ENCODE data around the gene EVI2A.

The EVI2A gene

DNA sequence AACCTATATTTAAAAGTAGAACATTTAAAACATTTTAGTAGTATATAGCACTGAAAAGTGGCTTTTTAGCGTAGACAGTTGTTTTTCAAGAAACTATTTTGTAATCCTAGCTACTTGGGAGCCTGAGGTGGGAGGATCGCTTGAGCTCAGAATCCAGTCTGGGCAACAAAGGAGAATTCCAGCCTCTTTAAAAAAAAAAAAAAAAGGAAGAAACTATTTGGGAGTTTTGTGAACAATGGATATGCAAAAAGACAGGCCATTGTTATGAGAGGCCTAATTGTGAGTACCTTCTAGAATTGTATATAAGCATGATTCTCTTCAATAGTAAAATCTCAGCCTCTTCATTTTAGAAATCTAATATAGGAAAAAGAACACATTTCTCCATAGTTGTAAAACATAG is 42.0 kb downstream of the EVI2A start:
- no peak for DNase-seq

DNA sequence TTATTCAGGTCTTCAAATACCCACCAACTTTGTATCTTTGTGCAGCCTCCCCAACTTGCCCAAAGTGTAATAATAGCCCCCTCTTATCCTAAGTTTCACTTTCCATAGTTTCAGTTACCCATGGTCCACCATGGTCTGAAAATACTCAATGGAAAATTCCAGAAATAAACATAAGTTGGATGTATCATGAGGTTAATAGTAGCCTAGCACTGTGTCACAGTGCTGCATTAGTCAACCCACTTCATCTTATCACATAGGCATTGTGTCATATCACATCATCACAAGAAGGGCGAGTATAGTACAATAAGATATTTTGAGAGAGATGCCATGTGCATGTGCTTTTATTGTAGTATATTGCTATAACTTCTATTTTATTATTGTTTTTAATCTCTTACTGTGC is 46.3 kb downstream of the EVI2A start:
- no peak for DNase-seq

DNA sequence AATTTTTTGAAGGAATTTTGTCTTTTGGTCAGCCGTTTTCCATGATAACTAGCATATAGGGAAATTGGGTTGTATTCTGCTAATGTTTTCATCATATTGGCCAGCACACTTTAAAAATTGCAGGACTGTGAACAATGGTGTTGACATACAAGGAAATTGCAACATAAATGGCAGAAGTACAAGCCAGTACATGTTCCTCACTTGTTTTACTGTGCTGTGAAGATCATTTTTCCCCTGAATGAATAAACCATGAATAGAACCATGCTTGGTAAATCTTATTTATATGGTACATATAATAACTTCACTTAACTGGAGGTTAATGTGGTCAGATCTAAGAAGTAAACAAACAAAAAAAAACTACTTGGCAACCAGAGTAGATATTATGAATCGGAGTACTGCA is 47.2 kb downstream of the EVI2A start:
- no peak for DNase-seq

DNA sequence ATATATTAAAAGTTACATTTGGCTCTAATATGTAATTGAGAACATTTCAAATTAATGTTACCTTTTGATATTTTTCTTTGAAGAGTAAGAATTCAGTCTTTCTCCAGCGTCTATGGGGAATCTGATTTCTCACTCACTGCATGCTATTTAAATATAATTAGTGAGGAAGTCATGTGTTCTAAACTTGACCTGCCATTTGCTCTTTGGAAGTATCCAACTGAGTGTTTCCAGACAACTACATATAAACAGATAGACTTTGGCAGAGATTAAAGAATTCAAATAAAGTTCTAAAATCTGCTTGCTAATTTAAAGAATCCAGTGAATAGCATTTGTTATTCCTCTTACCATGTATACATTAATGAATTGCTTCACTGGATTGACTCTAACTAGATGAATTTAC is 47.9 kb downstream of the EVI2A start:
- DNase-seq: no peak

DNA sequence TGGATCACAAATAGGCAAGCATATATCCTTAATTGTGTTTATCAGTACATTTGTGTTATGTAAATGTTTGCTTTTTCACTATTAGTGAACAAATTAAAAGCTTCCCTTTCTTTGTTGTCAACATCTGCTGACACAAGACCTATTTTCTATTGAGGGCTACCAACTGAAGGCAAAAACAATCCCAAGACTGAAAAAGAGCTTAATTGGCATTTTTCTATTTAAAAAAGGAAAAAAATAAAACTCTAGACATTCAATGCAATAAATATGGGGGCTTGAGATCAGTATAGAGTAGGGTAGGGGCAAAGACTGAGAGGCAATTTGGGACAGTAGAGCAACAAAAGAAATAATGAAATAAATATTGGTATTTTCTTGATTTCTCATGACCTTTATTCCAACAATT is 48.6 kb downstream of the EVI2A start:
- DNase-seq: no peak

DNA sequence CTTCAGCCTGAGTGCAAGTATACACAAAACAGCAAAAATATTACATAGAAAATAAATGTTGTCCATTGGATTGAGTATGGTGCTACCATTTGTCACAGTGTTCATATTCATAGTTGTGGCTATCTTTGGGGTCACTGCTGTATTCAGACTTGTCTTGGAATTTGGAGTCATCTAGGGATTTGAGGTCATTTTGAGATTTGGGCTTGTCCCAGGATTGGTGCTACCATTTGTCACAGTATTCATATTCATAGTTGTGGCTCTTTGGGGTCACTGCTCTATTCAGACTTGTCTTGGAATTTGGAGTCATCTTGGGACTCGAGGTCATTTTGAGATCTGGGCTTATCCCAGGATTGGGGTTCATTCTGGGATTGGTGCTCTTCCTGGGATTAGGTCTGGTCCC is 49.2 kb downstream of the EVI2A start:
- DNase-seq: no peak

DNA sequence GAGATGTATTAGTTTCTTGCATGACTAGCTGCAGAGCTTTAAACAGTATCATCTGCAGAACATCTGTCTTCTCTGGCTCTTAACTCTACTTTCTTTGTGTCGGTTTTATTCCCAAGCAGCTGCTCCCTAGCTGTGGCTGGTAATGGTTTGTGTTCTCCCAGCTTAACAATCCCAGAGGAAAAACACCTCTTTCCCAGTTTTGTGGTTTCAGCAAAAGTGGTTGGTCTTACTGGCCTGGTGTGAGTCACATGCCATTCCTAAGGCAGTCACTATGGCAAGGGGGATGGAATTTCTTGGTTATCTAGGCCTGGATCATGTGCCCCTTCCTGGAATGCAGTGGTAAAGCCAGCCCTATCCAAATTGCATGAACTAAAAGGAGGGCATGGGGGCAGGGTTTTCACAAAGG is 51.8 kb downstream of the EVI2A start:
- DNase-seq: peak in 2 of 56 donors; percentile 7 to 10

DNA sequence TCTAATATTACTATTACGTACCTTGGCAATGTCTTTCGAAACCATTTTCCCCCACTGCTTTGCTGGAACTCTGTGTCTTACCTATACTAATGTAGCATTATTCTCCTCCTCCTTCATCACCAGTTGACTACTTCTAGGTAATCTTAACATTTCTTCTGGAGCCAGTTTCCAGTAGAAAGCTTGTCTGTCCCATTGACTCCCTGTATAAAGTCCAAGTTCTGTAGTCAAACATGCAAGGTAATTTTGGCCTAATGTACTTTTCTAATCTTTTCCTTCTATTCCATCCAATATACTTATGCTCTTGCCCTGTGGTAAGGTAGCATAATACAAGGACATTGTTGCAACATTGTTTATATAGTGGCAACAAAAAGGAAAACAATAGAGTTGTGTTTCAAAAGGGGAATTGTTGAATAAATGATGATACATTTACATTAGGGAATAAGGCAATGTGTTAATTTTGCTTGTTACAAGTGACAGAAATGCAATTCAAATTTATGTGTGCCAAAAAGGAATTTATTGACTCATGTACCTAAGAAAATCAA is 52.3 kb downstream of the EVI2A start:
- DNase-seq: no peak
